Ovary (tissue), 9 donors: ENCODE data around the gene DPP9. TPM values are rescaled to one million over a fixed set of nuclear protein-coding genes. Genes with fewer than 3 reads are reported as not detected.
A peak's percentile ranks its signal among the peaks of the same experiment; 100 is the strongest.

Experiments used
- DNase-seq, 5 donors: peaks; one replicate each; pipeline ENCODE4 v3.0.0-alpha.2; 2019 to 2020
- H3K27ac ChIP-seq, 2 donors: fragments of 200-600 bp; one replicate each; pipeline versions ENCODE4 v1.5.1 to v1.8.0; 2019 to 2022
- H3K27me3 ChIP-seq: fragments of 200-600 bp; one replicate; pipeline ENCODE4 v1.8.0; 2022
- H3K36me3 ChIP-seq: fragments of 200-600 bp; sonication (generic); one replicate; pipeline ENCODE4 v1.5.1; 2019
- H3K4me1 ChIP-seq: one replicate; pipeline ENCODE4 v1.8.1; 2013; ENCODE audit warnings: mild to moderate bottlenecking, moderate library complexity; ENCODE audit not compliant: insufficient read depth
- H3K4me3 ChIP-seq: fragments of 200-600 bp; sonication (generic); one replicate; pipeline ENCODE4 v1.5.1; 2017
- H3K9me3 ChIP-seq, 2 donors: fragments of 200-600 bp in 1 of 2; sonication (generic) in 1 of 2; one replicate each; pipeline versions ENCODE4 v1.5.1 to v1.8.1; 2013 to 2019; ENCODE audit warnings: mild to moderate bottlenecking in 1 of 2, moderate library complexity in 1 of 2
- CTCF ChIP-seq, 3 donors: fragments of 450-650 bp in 2 of 3; fragments of 200-600 bp in 1 of 3; IDR thresholded peaks; one replicate each; pipeline versions ENCODE4 v1.5.1 to v1.8.0; 2016 to 2022; ENCODE audit warnings: antibody characterized with exemption in 3 of 3, mild to moderate bottlenecking in 1 of 3
- EP300 ChIP-seq: sonication (generic); formaldehyde crosslinking; IDR thresholded peaks from one replicate; pipeline ENCODE4 v1.6.1; 2017; ENCODE audit warnings: antibody characterized with exemption
- POLR2A ChIP-seq: fragments of 450-650 bp; IDR thresholded peaks from one replicate; pipeline ENCODE4 v1.6.1; 2017; ENCODE audit warnings: antibody characterized with exemption, mild to moderate bottlenecking, moderate library complexity
- WGBS, 3 donors: extraction: QIAGEN DNeasy Blood & Tissue Kit in 1 of 3; methylation state at CpG; one replicate each; pipeline versions ENCODE4 v1.1.5 to v1.1.7; 2013 to 2017; 5-methylcytosine and 5-hydroxymethylcytosine counted together
- intact Hi-C, 4 donors: fragments of 100-400 bp; cut with DNase I; formaldehyde crosslinking; loops; one replicate each; pipeline versions ENCODE4 v1.11.0 to v1.15.1; 2022 to 2023
- polyA plus RNA-seq, 2 donors: library from polyadenylated mRNA; stranded (reverse); fragments of 200-250 nt in 1 of 2; fragments of 350-450 nt in 1 of 2; fragmentation: Illumina TruSeq in 1 of 2; extraction: RNeasy Lipid Tissue Mini Kit (QIAGEN cat#74804) in 1 of 2; gene quantifications; one replicate each; pipeline ENCODE4 v1.2.3, GENCODE V29; 2013 to 2014
- total RNA-seq, 7 donors: library from RNA; depleted of rRNA in 2 of 7; stranded (reverse); fragments of >200 nt in 2 of 7; fragmentation: NEBNext Ultra II Directional in 3 of 7; extraction: Animal tissue kit (Norgen Biotek cat#: 25700) in 3 of 7; gene quantifications; one replicate each; pipeline versions ENCODE4 v1.1.0 to v1.2.4, GENCODE V29; 2016 to 2023
- donor health status: DM: no; HTN: no; CAD: no; lungs with moderate emphysema.
- donor health status: DM: no; HTN: no; CAD: no.
- donor health status: Bipolar disorder and iron deficiency.
- donor health status: DM: yes; HTN: yes; CAD: no.
- donor health status: DM: no; HTN: no; CAD: no.
- donor health status: DM: yes; HTN: yes; CAD: no.

The DPP9 gene
- total and polyA plus RNA-seq, 9 donors: 14.4 to 69.5 (median 40.1) TPM

GRCh38 chr19:4768934-4769777 is 45.5 kb upstream of the DPP9 start:
- TF ChIP-seq POLR2A (no peak), EP300 (no peak), CTCF (IDR thresholded peaks at IDR 0.05) (no peak)
- H3K9me3 ChIP-seq: no peaks in the 10 kb centered on the region
- 5 to 7% (median 6%) methylated on average over 37 of the region's 37 CpGs for WGBS, 3 donors
- peak; percentile 82 to 91 (median 90) for DNase-seq
- intact Hi-C loops: no loop called here
- no peaks in the 10 kb centered on the region for H3K27me3 ChIP-seq
- no peaks in the 10 kb centered on the region for H3K4me1 ChIP-seq
- H3K27ac ChIP-seq: no peak overlapping the region
- no peak overlapping the region for H3K4me3 ChIP-seq
- no peaks in the 10 kb centered on the region for H3K36me3 ChIP-seq

- no peaks in the 10 kb centered on the region for H3K27me3 ChIP-seq
- WGBS, 3 donors: 46 to 56% (median 46%) methylated on average over 5 of the region's 5 CpGs
- no peak overlapping the region for H3K4me3 ChIP-seq
- H3K36me3 ChIP-seq: no peaks in the 10 kb centered on the region
- H3K4me1 ChIP-seq: peaks cover 4% of the 10 kb centered on the region
- intact Hi-C loops: no loop called here
- TF ChIP-seq POLR2A: no peak
- TF ChIP-seq CTCF (IDR thresholded peaks at IDR 0.05): no peak
- TF ChIP-seq EP300: no peak
- no peak for DNase-seq
- no peak overlapping the region for H3K27ac ChIP-seq
- H3K9me3 ChIP-seq: no peaks in the 10 kb centered on the region
These were observed 40.7 kb upstream of the DPP9 start for GRCh38 chr19:4764393-4764660.

GRCh38 chr19:4763021-4763420 is 39.4 kb upstream of the DPP9 start:
- H3K4me1 ChIP-seq: peaks cover 4% of the 10 kb centered on the region
- DNase-seq: no peak
- WGBS, 3 donors: 78 to 81% (median 80%) methylated on average over 6 of the region's 6 CpGs
- H3K9me3 ChIP-seq: no peaks in the 10 kb centered on the region
- intact Hi-C loops: no loop called here
- H3K36me3 ChIP-seq: no peaks in the 10 kb centered on the region
- H3K4me3 ChIP-seq: no peak overlapping the region
- H3K27me3 ChIP-seq: no peaks in the 10 kb centered on the region
- H3K27ac ChIP-seq: no peak overlapping the region
- no peak for TF ChIP-seq EP300

GRCh38 chr19:4760285-4760650 is 36.6 kb upstream of the DPP9 start:
- no peaks in the 10 kb centered on the region for H3K9me3 ChIP-seq
- 22 to 31% (median 26%) methylated on average over 10 of the region's 10 CpGs for WGBS, 3 donors
- intact Hi-C loops: no loop called here
- DNase-seq: no peak
- no peak overlapping the region for H3K27ac ChIP-seq
- H3K27me3 ChIP-seq: no peaks in the 10 kb centered on the region
- no peak overlapping the region for H3K4me3 ChIP-seq
- peaks cover 4% of the 10 kb centered on the region for H3K4me1 ChIP-seq
- TF ChIP-seq CTCF (IDR thresholded peaks at IDR 0.05) (no peak), EP300 (no peak), POLR2A (no peak)
- H3K36me3 ChIP-seq: no peaks in the 10 kb centered on the region
